Endothelial cell of umbilical vein (primary cell): ENCODE results near the gene TRPM5. TPM values are rescaled to one million over a fixed set of nuclear protein-coding genes. Genes with fewer than 3 reads are reported as not detected.

Experiments
- BruUV-seq: library from RNA; stranded (reverse); fragments of 400-500 nt; replicated peaks from 2 replicates; lab custom pipeline; 2021; lab: Mats Ljungman, UMichigan
- CTCF ChIA-PET: fragments of 300-600, 350-600 bp; sonication (Branson Sonifier 250); formaldehyde crosslinking; loops from one replicate; lab custom pipeline; 2021; ENCODE audit warnings: antibody characterized with exemption, inconsistent platforms; lab: Charles Lee
- POLR2A ChIA-PET: fragments of 300-600, 350-600 bp; sonication (Branson Sonifier 250); formaldehyde crosslinking; loops from one replicate; lab custom pipeline; 2021; ENCODE audit warnings: antibody characterized with exemption, inconsistent platforms; lab: Charles Lee
- DNase-seq: peaks from one replicate; pipeline ENCODE4 v3.0.0-alpha.2; 2011; ENCODE audit warnings: low read depth, low spot score
- FAIRE-seq: peaks from 2 replicates; lab custom pipeline; 2011; peaks lifted over from hg19 to GRCh38; lab: Jason Lieb, UNC
- H2AFZ ChIP-seq: 2 replicates; pipeline ENCODE4 v1.6.0; 2012; ENCODE audit warnings: low read depth, low read length, control low read depth, inconsistent platforms
- H3K27ac ChIP-seq: 2 replicates; pipeline ENCODE4 v1.5.1; 2011; ENCODE audit warnings: low read depth, mild to moderate bottlenecking, control low read depth, low read length, moderate library complexity; ENCODE audit not compliant: insufficient read depth
- H3K27me3 ChIP-seq, 2 experiments: 2 replicates each; pipeline versions ENCODE4 v1.6.0 to v1.6.1; 2011; ENCODE audit warnings: low read length in 2 of 2, mixed read lengths in 1 of 2; ENCODE audit not compliant: control insufficient read depth in 2 of 2, insufficient read depth in 2 of 2
- H3K36me3 ChIP-seq, 2 experiments: 2 replicates in 1 of 2; 3 replicates in 1 of 2; pipeline ENCODE4 v1.5.1; 2011; ENCODE audit warnings: low read length in 2 of 2, mild to moderate bottlenecking in 1 of 2, moderate library complexity in 1 of 2; ENCODE audit not compliant: control insufficient read depth in 2 of 2, insufficient read depth in 2 of 2; ENCODE audit errors: extremely low read depth in 1 of 2
- H3K4me1 ChIP-seq: 3 replicates; pipeline ENCODE4 v1.5.1; 2011; ENCODE audit warnings: mild to moderate bottlenecking, low read length; ENCODE audit not compliant: control insufficient read depth, insufficient read depth; ENCODE audit errors: extremely low read depth
- H3K4me2 ChIP-seq: 2 replicates; pipeline ENCODE4 v1.6.1; 2011; ENCODE audit warnings: low read length, control low read depth, mixed read lengths; ENCODE audit not compliant: insufficient read depth
- H3K4me3 ChIP-seq, 3 experiments: fragments of 200-600 bp in 1 of 3; sonication (generic), shearing (Covaris generic) in 1 of 3; replicated peaks in 1 of 3; 2 replicates each; pipeline ENCODE4 v1.5.1; 2011 to 2016; ENCODE audit warnings: control low read depth in 3 of 3, low read length in 3 of 3, mild to moderate bottlenecking in 2 of 3, inconsistent platforms in 1 of 3, low read depth in 1 of 3, moderate library complexity in 1 of 3; ENCODE audit not compliant: insufficient read depth in 1 of 3
- H3K79me2 ChIP-seq: 2 replicates; pipeline ENCODE4 v1.6.0; 2012; ENCODE audit warnings: low read length, inconsistent platforms; ENCODE audit not compliant: control insufficient read depth, insufficient read depth
- H3K9ac ChIP-seq: replicated peaks from 2 replicates; pipeline ENCODE3; 2011; ENCODE audit warnings: low read length, control low read depth; ENCODE audit not compliant: insufficient read depth; ENCODE audit errors: extremely low read depth
- H3K9me1 ChIP-seq: replicated peaks from 3 replicates; pipeline ENCODE4 v1.6.0; 2011; ENCODE audit warnings: mild to moderate bottlenecking, low read length; ENCODE audit not compliant: control insufficient read depth, insufficient read depth; ENCODE audit errors: extremely low read depth
- H3K9me3 ChIP-seq: replicated peaks from 2 replicates; pipeline ENCODE4 v1.5.1; 2012; ENCODE audit warnings: low read length, inconsistent platforms; ENCODE audit not compliant: control insufficient read depth, insufficient read depth
- H4K20me1 ChIP-seq: replicated peaks from 2 replicates; pipeline ENCODE3; 2011; ENCODE audit warnings: mild to moderate bottlenecking, low read length; ENCODE audit not compliant: control insufficient read depth, insufficient read depth; ENCODE audit errors: extremely low read depth
- CTCF ChIP-seq, 2 donors: IDR thresholded peaks; 1 replicate in 1 of 2; 2 replicates in 1 of 2; pipeline ENCODE4 v1.5.1; 2011; ENCODE audit warnings: low read length in 2 of 2, mild to moderate bottlenecking in 2 of 2, moderate library complexity in 2 of 2, control low read depth in 1 of 2, inconsistent platforms in 1 of 2, low read depth in 1 of 2; ENCODE audit not compliant: insufficient read depth in 1 of 2; ENCODE audit errors: extremely low read depth in 1 of 2
- GATA2 ChIP-seq: IDR thresholded peaks from 2 replicates; pipeline ENCODE4 v1.7.0; 2011; ENCODE audit warnings: low read depth, mild to moderate bottlenecking, moderate library complexity, mixed read lengths, low read length; ENCODE audit not compliant: insufficient read length, insufficient read depth
- MAX ChIP-seq: IDR thresholded peaks from 2 replicates; pipeline ENCODE4 v1.6.1; 2011; ENCODE audit not compliant: insufficient read depth, insufficient read length
- POLR2AphosphoS5 ChIP-seq: IDR thresholded peaks from 2 replicates; pipeline ENCODE4 v1.6.1; 2012; ENCODE audit warnings: low read depth, mild to moderate bottlenecking, control low read depth, low read length, moderate library complexity; ENCODE audit not compliant: insufficient read depth
- dilution Hi-C: fragments of 300-500 bp; cut with MboI; formaldehyde crosslinking; loops from one replicate; pipeline ENCODE4 v1.15.0; 2019; ENCODE audit warnings: low sequenced_read_pairs; ENCODE audit not compliant: extremely low pct_ligation_motif_present
- intact Hi-C: fragments of 100-400 bp; cut with micrococcal nuclease; formaldehyde crosslinking; loops from one replicate; pipeline ENCODE4 v1.10.0; 2022
- polyA plus RNA-seq, 4 experiments: library from polyadenylated mRNA; depleted of rRNA in 3 of 4; stranded (reverse) in 3 of 4; unstranded in 1 of 4; fragments of >200 nt; gene quantifications; 2 replicates each; pipeline versions ENCODE4 v1.2.1 to v1.2.3, GENCODE V29; 2011 to 2012; ENCODE audit warnings: missing spikeins in 1 of 4
- total RNA-seq: library from RNA; stranded (reverse); gene quantifications from 2 replicates; pipeline ENCODE4 v1.2.3, GENCODE V29; 2021

The TRPM5 gene
- total and polyA plus RNA-seq, 2 donors (not counting 3 experiments of a cell fraction or from before 2014, with no cell fraction given) = not detected

GRCh38 chr11:2474059-2474901, 30.0 kb upstream of the TRPM5 start:
- ChIA-PET CTCF (no interaction called here), POLR2A (no interaction called here)
- DNase-seq = no peak
- TF ChIP-seq CTCF (IDR thresholded peaks at IDR 0.05; ENCODE audit: extremely low read depth in 1 of 2, insufficient read depth in 1 of 2, low read depth in 1 of 2, low read length in 2 of 2) = no peak
- Histone ChIP-seq H3K9ac (no peak overlapping the region), H2AFZ (no peak overlapping the region), H3K36me3 (no peaks in the 10 kb centered on the region), H3K27me3 (no peaks in the 10 kb centered on the region), H3K9me3 (no peaks in the 10 kb centered on the region), H4K20me1 (no peaks in the 10 kb centered on the region), H3K79me2 (no peaks in the 10 kb centered on the region), H3K9me1 (no peaks in the 10 kb centered on the region), H3K27ac (no peak overlapping the region), H3K4me3 (no peak overlapping the region), H3K4me2 (no peak overlapping the region), H3K4me1 (no peaks in the 10 kb centered on the region)
- dilution Hi-C loops = no loop called here
- BruUV-seq = no TSS peak
- FAIRE-seq = no peak
- intact Hi-C loops = no loop called here

- H2AFZ ChIP-seq = no peak overlapping the region
- no peaks in the 10 kb centered on the region for H3K79me2 ChIP-seq
- no TSS peak for BruUV-seq
- no peaks in the 10 kb centered on the region for H3K27me3 ChIP-seq
- no peaks in the 10 kb centered on the region for H3K9me1 ChIP-seq
- H3K4me3 ChIP-seq = no peak overlapping the region
- H3K27ac ChIP-seq = no peak overlapping the region
- H3K36me3 ChIP-seq = no peaks in the 10 kb centered on the region
- ChIA-PET CTCF (no interaction called here), POLR2A (no interaction called here)
- no peaks in the 10 kb centered on the region for H3K9me3 ChIP-seq
- no peak overlapping the region for H3K4me2 ChIP-seq
- H3K9ac ChIP-seq = no peak overlapping the region
- no peaks in the 10 kb centered on the region for H3K4me1 ChIP-seq
- DNase-seq (no peak), FAIRE-seq (no peak)
- dilution Hi-C loops = no loop called here
- intact Hi-C loops = no loop called here
- no peaks in the 10 kb centered on the region for H4K20me1 ChIP-seq
- TF ChIP-seq POLR2AphosphoS5 (no peak), MAX (no peak), GATA2 (no peak)
Measured at GRCh38 chr11:2473361-2474058, 29.2 kb upstream of the TRPM5 start.
